ENCODE measurements around the gene LYG2. TPM values are rescaled to one million over a fixed set of nuclear protein-coding genes. Genes with fewer than 3 reads are reported as not detected.

LYG2 gene
- polyA plus RNA-seq, 1 donor (not counting 4 experiments of a cell fraction or from before 2014, with no cell fraction given) = 0.14 TPM

GRCh38 chr2:99217929-99218501 lies 37.5 kb downstream of the LYG2 start:
- Histone ChIP-seq H4K20me1 (ENCODE audit: control insufficient read depth, extremely low read depth, insufficient read depth, low read length) (no peaks in the 10 kb centered on the region), H3K36me3 (ENCODE audit: control insufficient read depth in 2 of 2, extremely low read depth in 1 of 2, insufficient read depth in 2 of 2, low read length in 2 of 2) (no peaks in the 10 kb centered on the region), H3K4me2 (ENCODE audit: control insufficient read depth, extremely low read depth, insufficient read depth, low read depth, low read length) (no peak overlapping the region), H3K9me1 (ENCODE audit: control insufficient read depth, extremely low read depth, insufficient read depth, low read length) (no peaks in the 10 kb centered on the region), H2AFZ (ENCODE audit: control insufficient read depth, low read length) (no peak overlapping the region), H3K9ac (ENCODE audit: control insufficient read depth, extremely low read depth, insufficient read depth, low read length) (no peak overlapping the region), H3K27ac (ENCODE audit: control insufficient read depth, insufficient read depth, low read length) (no peak overlapping the region), H3K4me3 (ENCODE audit: control insufficient read depth in 2 of 3, extremely low read depth in 1 of 3, insufficient read depth in 2 of 3, low read depth in 1 of 3, low read length in 3 of 3) (no peak overlapping the region), H3K9me3 (ENCODE audit: control insufficient read depth, low read depth, low read length) (no peaks in the 10 kb centered on the region), H3K27me3 (ENCODE audit: control insufficient read depth, extremely low read depth, insufficient read depth, low read length) (no peaks in the 10 kb centered on the region), H3K79me2 (ENCODE audit: control insufficient read depth, insufficient read depth, low read length) (no peaks in the 10 kb centered on the region), H3K4me1 (ENCODE audit: control insufficient read depth, extremely low read depth, insufficient read depth, low read length) (no peaks in the 10 kb centered on the region)
- dilution Hi-C loops (cut with MboI; ENCODE audit: extremely low pct_ligation_motif_present, low sequenced_read_pairs) = no loop called here
- FAIRE-seq (no peak), DNase-seq (ENCODE audit: low read depth, low spot score) (no peak)
- TF ChIP-seq EZH2 (IDR thresholded peaks at IDR 0.05; ENCODE audit: low read length) (no peak), CTCF (optimal IDR thresholded peaks at IDR 0.05 in 1 of 3, IDR thresholded peaks at IDR 0.05 in 1 of 3, conservative IDR thresholded peaks at IDR 0.05 in 1 of 3; ENCODE audit: extremely low read depth in 1 of 3, insufficient read depth in 2 of 3, low read length in 3 of 3) (no peak)

- no peak for TF ChIP-seq EZH2 (IDR thresholded peaks at IDR 0.05; ENCODE audit: low read length)
- no peak for TF ChIP-seq CTCF (optimal IDR thresholded peaks at IDR 0.05 in 1 of 3, IDR thresholded peaks at IDR 0.05 in 1 of 3, conservative IDR thresholded peaks at IDR 0.05 in 1 of 3; ENCODE audit: extremely low read depth in 1 of 3, insufficient read depth in 2 of 3, low read length in 3 of 3)
- Histone ChIP-seq H3K4me1 (ENCODE audit: control insufficient read depth, extremely low read depth, insufficient read depth, low read length) (no peaks in the 10 kb centered on the region), H3K79me2 (ENCODE audit: control insufficient read depth, insufficient read depth, low read length) (no peaks in the 10 kb centered on the region), H3K27ac (ENCODE audit: control insufficient read depth, insufficient read depth, low read length) (no peak overlapping the region), H3K9me1 (ENCODE audit: control insufficient read depth, extremely low read depth, insufficient read depth, low read length) (no peaks in the 10 kb centered on the region), H3K9me3 (ENCODE audit: control insufficient read depth, low read depth, low read length) (no peaks in the 10 kb centered on the region), H2AFZ (ENCODE audit: control insufficient read depth, low read length) (no peak overlapping the region), H3K4me3 (ENCODE audit: control insufficient read depth in 2 of 3, extremely low read depth in 1 of 3, insufficient read depth in 2 of 3, low read depth in 1 of 3, low read length in 3 of 3) (no peak overlapping the region), H3K27me3 (ENCODE audit: control insufficient read depth, extremely low read depth, insufficient read depth, low read length) (no peaks in the 10 kb centered on the region), H4K20me1 (ENCODE audit: control insufficient read depth, extremely low read depth, insufficient read depth, low read length) (no peaks in the 10 kb centered on the region), H3K36me3 (ENCODE audit: control insufficient read depth in 2 of 2, extremely low read depth in 1 of 2, insufficient read depth in 2 of 2, low read length in 2 of 2) (peaks cover 0 to 4% of the 10 kb centered on the region in 2 experiments), H3K9ac (ENCODE audit: control insufficient read depth, extremely low read depth, insufficient read depth, low read length) (no peak overlapping the region), H3K4me2 (ENCODE audit: control insufficient read depth, extremely low read depth, insufficient read depth, low read depth, low read length) (no peak overlapping the region)
- DNase-seq (ENCODE audit: low read depth, low spot score) = no peak
- dilution Hi-C loops (cut with MboI; ENCODE audit: extremely low pct_ligation_motif_present, low sequenced_read_pairs) = no loop called here
- FAIRE-seq = no peak
Measured at GRCh38 chr2:99216096-99216495, 39.4 kb downstream of the LYG2 start.

Measured in keratinocyte (primary cell).